ENCODE results near the gene PKIG.

PKIG gene

DNA sequence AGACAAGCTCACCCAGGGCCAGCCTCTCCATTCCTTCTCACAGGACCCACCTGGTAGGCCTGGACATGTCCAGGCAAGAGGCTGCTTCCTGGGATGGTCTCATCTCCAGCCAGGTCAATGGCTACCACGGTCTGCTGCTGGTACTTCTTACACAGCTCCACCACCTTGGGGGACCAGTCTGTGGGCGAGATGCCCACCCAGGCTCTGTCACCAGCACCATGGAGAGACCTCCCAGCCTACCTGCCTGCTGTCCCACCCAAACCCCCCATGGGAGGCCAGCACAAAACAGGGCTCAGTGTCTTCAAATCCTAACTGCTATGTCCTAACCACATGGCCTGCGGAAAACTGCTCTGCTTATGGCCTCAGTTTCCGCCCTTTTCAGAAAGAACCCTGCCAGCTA lies 41.8 kb downstream of the PKIG start:
- TF ChIP-seq, protein P1, sequence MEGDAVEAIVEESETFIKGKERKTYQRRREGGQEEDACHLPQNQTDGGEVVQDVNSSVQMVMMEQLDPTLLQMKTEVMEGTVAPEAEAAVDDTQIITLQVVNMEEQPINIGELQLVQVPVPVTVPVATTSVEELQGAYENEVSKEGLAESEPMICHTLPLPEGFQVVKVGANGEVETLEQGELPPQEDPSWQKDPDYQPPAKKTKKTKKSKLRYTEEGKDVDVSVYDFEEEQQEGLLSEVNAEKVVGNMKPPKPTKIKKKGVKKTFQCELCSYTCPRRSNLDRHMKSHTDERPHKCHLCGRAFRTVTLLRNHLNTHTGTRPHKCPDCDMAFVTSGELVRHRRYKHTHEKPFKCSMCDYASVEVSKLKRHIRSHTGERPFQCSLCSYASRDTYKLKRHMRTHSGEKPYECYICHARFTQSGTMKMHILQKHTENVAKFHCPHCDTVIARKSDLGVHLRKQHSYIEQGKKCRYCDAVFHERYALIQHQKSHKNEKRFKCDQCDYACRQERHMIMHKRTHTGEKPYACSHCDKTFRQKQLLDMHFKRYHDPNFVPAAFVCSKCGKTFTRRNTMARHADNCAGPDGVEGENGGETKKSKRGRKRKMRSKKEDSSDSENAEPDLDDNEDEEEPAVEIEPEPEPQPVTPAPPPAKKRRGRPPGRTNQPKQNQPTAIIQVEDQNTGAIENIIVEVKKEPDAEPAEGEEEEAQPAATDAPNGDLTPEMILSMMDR (IDR thresholded peaks at IDR 0.05; ENCODE audit: low read length, missing control alignments) = no peak
- no peak overlapping the region for H3K4me3 ChIP-seq (replicated peaks; ENCODE audit: low read depth, low read length)
- DNase-seq (ENCODE audit: low read depth) = no peak

- no peak for DNase-seq (ENCODE audit: low read depth)
- TF ChIP-seq, protein P1 (IDR thresholded peaks at IDR 0.05; ENCODE audit: low read length, missing control alignments) = no peak
Measured at GRCh38 chr20:44624743-44625271, 42.4 kb downstream of the PKIG start.

DNA sequence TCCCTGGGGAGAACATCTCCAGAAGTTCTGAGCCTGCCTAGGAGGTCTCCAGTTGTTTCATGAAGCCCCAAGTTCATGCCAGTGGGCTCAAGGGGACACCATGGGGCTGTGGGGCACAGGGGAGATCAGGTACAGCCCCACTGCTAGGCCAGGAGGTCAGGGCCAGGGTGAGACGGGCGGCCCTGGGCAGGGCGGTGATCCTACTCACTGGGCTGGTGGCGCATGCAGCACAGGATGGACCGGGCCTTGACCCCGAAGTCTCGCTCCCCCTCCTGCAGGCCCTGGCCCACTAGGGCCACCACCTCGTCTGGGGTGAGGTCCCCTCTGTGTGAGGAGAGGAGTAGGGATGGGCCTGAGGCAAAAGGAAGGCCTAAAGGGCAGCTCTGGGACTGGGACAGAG lies 43.0 kb downstream of the PKIG start:
- no peak for DNase-seq (ENCODE audit: low read depth)
- TF ChIP-seq, protein P1 (IDR thresholded peaks at IDR 0.05; ENCODE audit: low read length, missing control alignments) = no peak
- H3K4me3 ChIP-seq (replicated peaks; ENCODE audit: low read depth, low read length) = no peak overlapping the region

More at GRCh38 chr20:44624743-44625271, 42.4 kb downstream of the PKIG start:
- no peak overlapping the region for H3K4me3 ChIP-seq (replicated peaks; ENCODE audit: low read depth, low read length)

- DNase-seq (ENCODE audit: low read depth) = no peak
- TF ChIP-seq, protein P1 (IDR thresholded peaks at IDR 0.05; ENCODE audit: low read length, missing control alignments) = no peak
- H3K4me3 ChIP-seq (replicated peaks; ENCODE audit: low read depth, low read length) = no peak overlapping the region
Measured at GRCh38 chr20:44626278-44626677, 43.9 kb downstream of the PKIG start.

DNA sequence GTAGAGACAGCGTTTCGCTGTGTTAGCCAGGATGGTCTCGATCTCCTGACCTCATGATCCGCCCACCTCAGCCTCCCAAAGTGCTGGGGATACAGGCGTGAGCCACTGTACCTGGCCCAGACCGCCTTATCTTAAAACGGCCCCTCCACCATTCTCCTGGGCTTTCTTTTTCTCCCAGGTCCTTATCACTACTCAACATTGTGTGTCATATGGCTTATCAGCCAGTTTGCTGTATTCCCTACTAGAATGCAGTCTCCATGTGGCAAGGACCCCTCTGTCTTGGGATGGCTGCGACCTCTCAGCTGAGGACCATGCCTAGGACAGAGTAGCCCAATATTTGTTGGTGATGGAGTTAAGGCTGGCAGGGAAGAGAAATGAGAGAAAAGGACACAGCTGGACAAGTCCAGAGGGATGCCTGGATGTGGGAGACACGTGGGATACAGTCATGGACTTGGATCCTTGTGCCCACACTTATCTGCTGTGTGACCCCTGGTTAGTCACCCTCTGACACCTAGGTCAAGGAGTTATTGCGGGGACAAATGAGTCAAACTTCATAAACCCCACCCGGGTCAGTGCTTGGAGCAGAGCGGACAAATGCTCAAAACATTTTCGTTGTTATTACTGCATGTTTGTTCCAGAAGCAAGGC lies 45.1 kb downstream of the PKIG start:
- TF ChIP-seq, protein P1 (IDR thresholded peaks at IDR 0.05; ENCODE audit: low read length, missing control alignments) = no peak
- DNase-seq (ENCODE audit: low read depth) = no peak
- H3K4me3 ChIP-seq (replicated peaks; ENCODE audit: low read depth, low read length) = no peak overlapping the region

DNA sequence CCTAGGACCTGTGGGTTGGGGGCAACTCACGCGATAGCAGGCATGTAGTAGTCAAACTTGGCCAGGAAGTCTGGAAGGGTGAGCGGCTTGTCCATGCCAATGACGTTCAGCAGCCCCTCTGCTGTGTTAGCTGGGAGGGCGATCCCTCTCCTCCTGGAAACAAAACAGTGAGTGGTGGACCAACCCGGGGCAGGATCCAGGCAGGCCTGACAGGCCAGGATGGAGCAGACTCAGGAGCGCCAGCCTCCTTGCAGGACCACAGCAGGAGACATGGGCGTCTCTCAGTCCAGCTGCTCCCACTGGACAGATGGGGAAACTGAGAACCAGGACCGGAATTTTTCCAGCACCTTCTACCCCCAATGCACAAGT lies 46.6 kb downstream of the PKIG start:
- no peak for DNase-seq (ENCODE audit: low read depth)
- TF ChIP-seq, protein P1 (IDR thresholded peaks at IDR 0.05; ENCODE audit: low read length, missing control alignments) = no peak
- H3K4me3 ChIP-seq (replicated peaks; ENCODE audit: low read depth, low read length) = no peak overlapping the region

DNA sequence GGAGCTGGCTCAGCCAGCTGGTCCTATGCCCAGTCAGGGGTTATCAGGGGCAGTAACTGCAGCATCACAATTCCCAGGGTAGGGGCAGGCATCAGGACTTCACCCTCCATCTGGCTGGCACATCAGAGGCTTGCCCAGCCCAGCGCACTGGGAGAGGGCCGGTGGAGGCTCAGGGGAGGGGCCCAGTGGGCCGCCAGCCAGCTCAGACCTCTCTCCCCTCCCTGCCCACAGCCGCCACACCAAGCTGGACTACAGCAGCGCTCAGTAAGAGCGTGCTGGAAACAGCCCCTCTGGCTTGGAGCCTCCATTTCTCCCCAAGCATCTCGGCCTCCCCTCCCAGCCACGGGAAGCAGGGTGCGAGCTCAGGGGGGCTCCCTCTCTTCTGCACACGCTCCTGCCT lies 47.2 kb downstream of the PKIG start:
- TF ChIP-seq, protein P1 (IDR thresholded peaks at IDR 0.05; ENCODE audit: low read length, missing control alignments) = no peak
- no peak for DNase-seq (ENCODE audit: low read depth)
- no peak overlapping the region for H3K4me3 ChIP-seq (replicated peaks; ENCODE audit: low read depth, low read length)

All from fibroblast of pulmonary artery (primary cell).